Measurements from ENCODE around the gene DLGAP3. TPM values are rescaled to one million over a fixed set of nuclear protein-coding genes. Genes with fewer than 3 reads are reported as not detected.

DLGAP3 gene
- total and polyA plus RNA-seq, 2 donors (not counting 3 experiments of a cell fraction or from before 2014, with no cell fraction given): 0.04 to 0.20 TPM

- CTCF ChIA-PET: no interaction called here
- BruUV-seq (replicated peaks): no TSS peak
- no peak for TF ChIP-seq JUN (IDR thresholded peaks at IDR 0.05; ENCODE audit: borderline replicate concordance, insufficient read depth, insufficient read length, low read depth)
- no peak for TF ChIP-seq MYC (IDR thresholded peaks at IDR 0.05; ENCODE audit: low read depth, low read length)
- TF ChIP-seq POLR2AphosphoS5 (IDR thresholded peaks at IDR 0.05; ENCODE audit: insufficient read depth, low read depth, low read length): no peak
- no peak for TF ChIP-seq EZH2 (IDR thresholded peaks at IDR 0.05; ENCODE audit: borderline replicate concordance, low read depth, low read length, severe bottlenecking)
- FAIRE-seq: no peak
- Histone ChIP-seq H2AFZ (ENCODE audit: low read depth, low read length) (no peak overlapping the region), H3K27ac (ENCODE audit: insufficient read depth, low read depth, low read length) (no peak overlapping the region), H3K9me3 (replicated peaks; ENCODE audit: control insufficient read depth, insufficient read depth, low read length) (no peaks in the 10 kb centered on the region), H3K4me1 (ENCODE audit: control insufficient read depth, extremely low read depth, insufficient read depth, low read length) (no peaks in the 10 kb centered on the region), H3K4me3 (replicated peaks in 1 of 3; ENCODE audit: insufficient read depth in 1 of 3, low read depth in 1 of 3, low read length in 3 of 3) (no peak overlapping the region), H3K9me1 (replicated peaks; ENCODE audit: control insufficient read depth, extremely low read depth, insufficient read depth, low read length) (no peaks in the 10 kb centered on the region), H3K36me3 (ENCODE audit: control insufficient read depth in 2 of 2, extremely low read depth in 1 of 2, insufficient read depth in 2 of 2, low read length in 2 of 2) (no peaks in the 10 kb centered on the region), H4K20me1 (replicated peaks; ENCODE audit: control insufficient read depth, extremely low read depth, insufficient read depth, low read length) (no peaks in the 10 kb centered on the region), H3K79me2 (ENCODE audit: control insufficient read depth, insufficient read depth, low read length) (no peaks in the 10 kb centered on the region), H3K27me3 (ENCODE audit: control insufficient read depth in 2 of 2, insufficient read depth in 2 of 2, low read length in 2 of 2) (no peaks in the 10 kb centered on the region), H3K9ac (replicated peaks; ENCODE audit: extremely low read depth, insufficient read depth, low read length) (no peak overlapping the region), H3K4me2 (ENCODE audit: insufficient read depth, low read length) (no peak overlapping the region)
- dilution Hi-C loops (cut with MboI; ENCODE audit: extremely low pct_ligation_motif_present, low sequenced_read_pairs): no loop called here
- DNase-seq (ENCODE audit: low read depth, low spot score): no peak
- intact Hi-C loops (cut with micrococcal nuclease): no loop called here
- POLR2A ChIA-PET: no interaction called here
Observed at GRCh38 chr1:34918977-34919561, 10.4 kb downstream of the DLGAP3 start.

- Histone ChIP-seq H3K27ac (ENCODE audit: insufficient read depth, low read depth, low read length) (no peak overlapping the region), H3K9me3 (replicated peaks; ENCODE audit: control insufficient read depth, insufficient read depth, low read length) (no peaks in the 10 kb centered on the region), H3K9ac (replicated peaks; ENCODE audit: extremely low read depth, insufficient read depth, low read length) (no peak overlapping the region), H3K36me3 (ENCODE audit: control insufficient read depth in 2 of 2, extremely low read depth in 1 of 2, insufficient read depth in 2 of 2, low read length in 2 of 2) (no peaks in the 10 kb centered on the region), H3K79me2 (ENCODE audit: control insufficient read depth, insufficient read depth, low read length) (no peaks in the 10 kb centered on the region), H3K4me1 (ENCODE audit: control insufficient read depth, extremely low read depth, insufficient read depth, low read length) (no peaks in the 10 kb centered on the region), H3K9me1 (replicated peaks; ENCODE audit: control insufficient read depth, extremely low read depth, insufficient read depth, low read length) (no peaks in the 10 kb centered on the region), H4K20me1 (replicated peaks; ENCODE audit: control insufficient read depth, extremely low read depth, insufficient read depth, low read length) (no peaks in the 10 kb centered on the region), H3K4me3 (replicated peaks in 1 of 3; ENCODE audit: insufficient read depth in 1 of 3, low read depth in 1 of 3, low read length in 3 of 3) (no peak overlapping the region), H3K4me2 (ENCODE audit: insufficient read depth, low read length) (no peak overlapping the region), H3K27me3 (ENCODE audit: control insufficient read depth in 2 of 2, insufficient read depth in 2 of 2, low read length in 2 of 2) (no peaks in the 10 kb centered on the region), H2AFZ (ENCODE audit: low read depth, low read length) (no peak overlapping the region)
- dilution Hi-C loops (cut with MboI; ENCODE audit: extremely low pct_ligation_motif_present, low sequenced_read_pairs) (no loop called here), intact Hi-C loops (cut with micrococcal nuclease) (no loop called here)
- ChIA-PET CTCF (no interaction called here), POLR2A (no interaction called here)
- BruUV-seq (replicated peaks): no TSS peak
- FAIRE-seq (no peak), DNase-seq (ENCODE audit: low read depth, low spot score) (no peak)
- TF ChIP-seq MYC (IDR thresholded peaks at IDR 0.05; ENCODE audit: low read depth, low read length) (no peak), EZH2 (IDR thresholded peaks at IDR 0.05; ENCODE audit: borderline replicate concordance, low read depth, low read length, severe bottlenecking) (no peak)
Observed at GRCh38 chr1:34918386-34918976, 11.0 kb downstream of the DLGAP3 start.
